ENCODE measurements around the gene CD300E.

The CD300E gene

GRCh38 chr17:74568106-74568873, 55.2 kb downstream of the CD300E start:
- no peak overlapping the region for H3K27ac ChIP-seq (ENCODE audit: insufficient read depth, low read depth, low read length, poor library complexity, severe bottlenecking)
- no peaks in the 10 kb centered on the region for H3K27me3 ChIP-seq (ENCODE audit: control insufficient read depth, insufficient read depth, low read length, poor library complexity, severe bottlenecking)
- H3K9me3 ChIP-seq (ENCODE audit: control insufficient read depth, low read length), result no peaks in the 10 kb centered on the region
- WGBS, 2 experiments, result 88 to 91% methylated on average over 4 of the region's 4 CpGs
- H3K36me3 ChIP-seq (ENCODE audit: control insufficient read depth, insufficient read depth, low read length), result no peaks in the 10 kb centered on the region
- no peaks in the 10 kb centered on the region for H3K4me1 ChIP-seq (ENCODE audit: control insufficient read depth, insufficient read depth, low read length)
- H3K4me3 ChIP-seq (ENCODE audit: insufficient read depth, low read depth, low read length), result no peak overlapping the region

GRCh38 chr17:74567397-74567796, 56.1 kb downstream of the CD300E start, which contains the start of gene CD300H:
Gene CD300H (minus strand): TSS chr17:74567509.
- Histone ChIP-seq H3K4me3 (ENCODE audit: insufficient read depth, low read depth, low read length) (no peak within 1 kb of the TSS), H3K4me1 (ENCODE audit: control insufficient read depth, insufficient read depth, low read length) (no peaks in the 10 kb centered on the region), H3K27me3 (ENCODE audit: control insufficient read depth, insufficient read depth, low read length, poor library complexity, severe bottlenecking) (no peaks in the 10 kb centered on the region), H3K36me3 (ENCODE audit: control insufficient read depth, insufficient read depth, low read length) (no peaks in the 10 kb centered on the region), H3K9me3 (ENCODE audit: control insufficient read depth, low read length) (no peaks in the 10 kb centered on the region), H3K27ac (ENCODE audit: insufficient read depth, low read depth, low read length, poor library complexity, severe bottlenecking) (no peak within 1 kb of the TSS)
- 88% methylated on average over 2 of the region's 2 CpGs for WGBS, 2 experiments

GRCh38 chr17:74566132-74566753, 57.3 kb downstream of the CD300E start:
- no peaks in the 10 kb centered on the region for H3K9me3 ChIP-seq (ENCODE audit: control insufficient read depth, low read length)
- no peak overlapping the region for H3K27ac ChIP-seq (ENCODE audit: insufficient read depth, low read depth, low read length, poor library complexity, severe bottlenecking)
- no peaks in the 10 kb centered on the region for H3K27me3 ChIP-seq (ENCODE audit: control insufficient read depth, insufficient read depth, low read length, poor library complexity, severe bottlenecking)
- 47 to 49% methylated on average over 9 of the region's 9 CpGs for WGBS, 2 experiments
- no peaks in the 10 kb centered on the region for H3K4me1 ChIP-seq (ENCODE audit: control insufficient read depth, insufficient read depth, low read length)
- H3K36me3 ChIP-seq (ENCODE audit: control insufficient read depth, insufficient read depth, low read length), result no peaks in the 10 kb centered on the region
- no peak overlapping the region for H3K4me3 ChIP-seq (ENCODE audit: insufficient read depth, low read depth, low read length)

- H3K9me3 ChIP-seq (ENCODE audit: control insufficient read depth, low read length), result no peaks in the 10 kb centered on the region
- H3K27me3 ChIP-seq (ENCODE audit: control insufficient read depth, insufficient read depth, low read length, poor library complexity, severe bottlenecking), result no peaks in the 10 kb centered on the region
- H3K36me3 ChIP-seq (ENCODE audit: control insufficient read depth, insufficient read depth, low read length), result no peaks in the 10 kb centered on the region
- H3K4me3 ChIP-seq (ENCODE audit: insufficient read depth, low read depth, low read length), result no peak overlapping the region
- no peak overlapping the region for H3K27ac ChIP-seq (ENCODE audit: insufficient read depth, low read depth, low read length, poor library complexity, severe bottlenecking)
- 90 to 93% methylated on average over 5 of the region's 5 CpGs for WGBS, 2 experiments
- no peaks in the 10 kb centered on the region for H3K4me1 ChIP-seq (ENCODE audit: control insufficient read depth, insufficient read depth, low read length)
These were observed 58.4 kb downstream of the CD300E start for GRCh38 chr17:74565126-74565525.

GRCh38 chr17:74563358-74563757, 60.2 kb downstream of the CD300E start:
- Histone ChIP-seq H3K27me3 (ENCODE audit: control insufficient read depth, insufficient read depth, low read length, poor library complexity, severe bottlenecking) (no peaks in the 10 kb centered on the region), H3K9me3 (ENCODE audit: control insufficient read depth, low read length) (no peaks in the 10 kb centered on the region)
- WGBS, 2 experiments, result 93 to 96% methylated on average over 1 of the region's 1 CpG

GRCh38 chr17:74561586-74561985, 62.0 kb downstream of the CD300E start:
- H3K36me3 ChIP-seq (ENCODE audit: control insufficient read depth, insufficient read depth, low read length), result no peaks in the 10 kb centered on the region
- H3K4me1 ChIP-seq (ENCODE audit: control insufficient read depth, insufficient read depth, low read length), result no peaks in the 10 kb centered on the region
- H3K27ac ChIP-seq (ENCODE audit: insufficient read depth, low read depth, low read length, poor library complexity, severe bottlenecking), result no peak overlapping the region
- no peaks in the 10 kb centered on the region for H3K27me3 ChIP-seq (ENCODE audit: control insufficient read depth, insufficient read depth, low read length, poor library complexity, severe bottlenecking)
- no peaks in the 10 kb centered on the region for H3K9me3 ChIP-seq (ENCODE audit: control insufficient read depth, low read length)
- no peak overlapping the region for H3K4me3 ChIP-seq (ENCODE audit: insufficient read depth, low read depth, low read length)
- WGBS, 2 experiments, result 79 to 86% methylated on average over 3 of the region's 3 CpGs

More at GRCh38 chr17:74563358-74563757, 60.2 kb downstream of the CD300E start:
- Histone ChIP-seq H3K4me1 (ENCODE audit: control insufficient read depth, insufficient read depth, low read length) (no peaks in the 10 kb centered on the region), H3K4me3 (ENCODE audit: insufficient read depth, low read depth, low read length) (no peak overlapping the region), H3K27ac (ENCODE audit: insufficient read depth, low read depth, low read length, poor library complexity, severe bottlenecking) (no peak overlapping the region), H3K36me3 (ENCODE audit: control insufficient read depth, insufficient read depth, low read length) (no peaks in the 10 kb centered on the region)

Measured in ectodermal cell (in vitro differentiated cells).